Common myeloid progenitor, CD34-positive (primary cell): ENCODE results near the gene IFT43.

Experiments
- CTCF ChIA-PET: fragments of 350-600 bp; sonication (Branson Sonifier 250); formaldehyde crosslinking; loops from one replicate; lab custom pipeline; 2021; ENCODE audit warnings: antibody characterized with exemption; lab: Charles Lee
- POLR2A ChIA-PET: fragments of 350-600 bp; sonication (Branson Sonifier 250); formaldehyde crosslinking; loops from one replicate; lab custom pipeline; 2021; ENCODE audit warnings: antibody characterized with exemption; lab: Charles Lee
- DNase-seq, 3 donors: peaks; one replicate each; pipeline versions ENCODE4 v3.0.0 to v3.0.0-alpha.2; 2013
- H3K27ac ChIP-seq, 2 experiments: 1 replicate in 1 of 2; 2 replicates in 1 of 2; pipeline ENCODE4 v1.7.0; 2013; ENCODE audit warnings: inconsistent platforms in 2 of 2, low read length in 2 of 2, mild to moderate bottlenecking in 2 of 2, low read depth in 1 of 2, moderate library complexity in 1 of 2; ENCODE audit not compliant: severe bottlenecking in 2 of 2, insufficient read depth in 1 of 2, poor library complexity in 1 of 2
- H3K27me3 ChIP-seq, 5 experiments: replicated peaks in 2 of 5; 1 replicate in 3 of 5; 2 replicates in 2 of 5; pipeline versions ENCODE4 v1.6.1 to v1.7.0; 2013; ENCODE audit warnings: low read length in 4 of 5, mild to moderate bottlenecking in 2 of 5, moderate library complexity in 2 of 5, inconsistent platforms in 1 of 5; ENCODE audit not compliant: insufficient read depth in 5 of 5, control insufficient read depth in 4 of 5
- H3K36me3 ChIP-seq, 4 experiments: 1 replicate in 2 of 4; 2 replicates in 2 of 4; pipeline versions ENCODE4 v1.6.1 to v1.7.0; 2013; ENCODE audit warnings: low read length in 3 of 4, control low read depth in 1 of 4, mild to moderate bottlenecking in 1 of 4; ENCODE audit not compliant: control insufficient read depth in 4 of 4, insufficient read depth in 4 of 4
- H3K4me1 ChIP-seq, 4 experiments: 1 replicate in 3 of 4; 2 replicates in 1 of 4; pipeline versions ENCODE4 v1.6.1 to v1.7.1; 2013; ENCODE audit warnings: low read length in 3 of 4, mild to moderate bottlenecking in 3 of 4, control low read depth in 1 of 4, inconsistent platforms in 1 of 4, moderate library complexity in 1 of 4; ENCODE audit not compliant: control insufficient read depth in 4 of 4, insufficient read depth in 4 of 4; ENCODE audit errors: control extremely low read depth in 1 of 4
- H3K4me3 ChIP-seq, 7 experiments: 1 replicate in 4 of 7; 2 replicates in 3 of 7; pipeline versions ENCODE4 v1.5.1 to v1.7.0; 2013; ENCODE audit warnings: mild to moderate bottlenecking in 7 of 7, low read length in 6 of 7, moderate library complexity in 6 of 7, inconsistent platforms in 2 of 7, low read depth in 2 of 7, control low read depth in 1 of 7; ENCODE audit not compliant: insufficient read depth in 4 of 7, control insufficient read depth in 1 of 7; ENCODE audit errors: extremely low read depth in 1 of 7
- H3K9me3 ChIP-seq, 5 experiments: 1 replicate in 4 of 5; 2 replicates in 1 of 5; pipeline versions ENCODE4 v1.6.1 to v1.7.1; 2013; ENCODE audit warnings: low read length in 4 of 5, mild to moderate bottlenecking in 2 of 5, inconsistent platforms in 1 of 5, low read depth in 1 of 5, moderate library complexity in 1 of 5; ENCODE audit not compliant: control insufficient read depth in 4 of 5, insufficient read depth in 2 of 5; ENCODE audit errors: control extremely low read depth in 1 of 5
- WGBS: methylation state at CpG from one replicate; pipeline ENCODE4 v1.1.5; 2013; ENCODE audit not compliant: insufficient coverage; 5-methylcytosine and 5-hydroxymethylcytosine counted together

The IFT43 gene

DNA sequence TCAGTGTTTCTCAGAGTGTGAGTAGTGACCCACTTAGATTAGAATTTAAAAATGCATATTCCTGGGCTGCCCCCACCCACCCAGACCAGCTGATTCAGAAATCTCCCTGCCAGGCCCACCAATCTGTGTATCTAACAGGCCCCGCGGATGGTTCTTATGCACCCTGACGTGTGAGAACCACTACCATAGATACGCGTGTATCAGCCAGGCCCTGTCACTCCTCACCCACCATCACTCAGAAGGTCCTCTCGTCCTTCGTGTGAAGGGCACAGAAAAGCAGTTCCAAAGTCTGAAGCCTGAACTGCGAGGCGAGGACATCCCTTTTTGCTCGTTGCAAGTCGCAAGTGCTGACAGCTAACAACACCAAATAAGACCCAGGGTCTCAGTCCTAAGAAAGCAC is 72.4 kb downstream of the IFT43 start:
- H3K27ac ChIP-seq, result no peak overlapping the region
- peaks cover 0 to 8% (median 0%) of the 10 kb centered on the region in 4 experiments for H3K36me3 ChIP-seq
- no peaks in the 10 kb centered on the region for H3K9me3 ChIP-seq
- POLR2A ChIA-PET, result no interaction called here
- no peaks in the 10 kb centered on the region for H3K27me3 ChIP-seq
- H3K4me1 ChIP-seq, result no peaks in the 10 kb centered on the region
- no peak for DNase-seq
- CTCF ChIA-PET, result no interaction called here
- 90% methylated on average over 10 of the region's 11 CpGs for WGBS
- H3K4me3 ChIP-seq, result no peak overlapping the region

DNA sequence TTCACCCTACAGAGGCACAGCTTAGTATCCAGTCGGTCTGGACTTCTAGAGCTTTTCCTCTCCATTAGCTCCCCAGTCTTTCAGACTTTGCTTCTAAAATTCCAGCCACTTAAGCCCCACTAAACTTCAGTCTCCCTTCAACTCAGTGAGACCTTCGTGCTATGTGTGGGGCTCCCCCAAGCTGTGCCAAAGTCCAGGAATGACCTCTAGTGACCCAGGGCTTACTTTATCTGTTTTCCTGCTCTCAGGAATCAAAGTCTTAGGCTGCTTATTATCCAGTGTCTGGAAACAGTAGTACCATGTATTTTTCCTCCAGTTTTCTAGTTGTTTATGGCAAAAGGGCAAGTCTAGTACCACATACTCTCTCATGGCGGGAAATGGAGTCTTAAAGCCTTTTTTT is 77.8 kb downstream of the IFT43 start:
- no peaks in the 10 kb centered on the region for H3K27me3 ChIP-seq
- no peaks in the 10 kb centered on the region for H3K4me1 ChIP-seq
- no peak for DNase-seq
- no peak overlapping the region for H3K4me3 ChIP-seq
- H3K27ac ChIP-seq, result no peak overlapping the region
- peaks cover 0 to 10% (median 3%) of the 10 kb centered on the region in 5 experiments for H3K9me3 ChIP-seq
- WGBS, result 96% methylated on average over 3 of the region's 3 CpGs
- peaks cover 0 to 17% (median 0%) of the 10 kb centered on the region in 4 experiments for H3K36me3 ChIP-seq
- CTCF ChIA-PET, result interaction anchor here (1.0 to 1.2 kb wide), 3 partner anchors 9 to 289 kb away, joined by 3 to 4 read pairs (median 4); no protein-coding TSS in a partner anchor
- POLR2A ChIA-PET, result interaction anchor here (0.6 kb wide), 1 partner anchor 333 kb away, joined by 3 read pairs; no protein-coding TSS in a partner anchor

DNA sequence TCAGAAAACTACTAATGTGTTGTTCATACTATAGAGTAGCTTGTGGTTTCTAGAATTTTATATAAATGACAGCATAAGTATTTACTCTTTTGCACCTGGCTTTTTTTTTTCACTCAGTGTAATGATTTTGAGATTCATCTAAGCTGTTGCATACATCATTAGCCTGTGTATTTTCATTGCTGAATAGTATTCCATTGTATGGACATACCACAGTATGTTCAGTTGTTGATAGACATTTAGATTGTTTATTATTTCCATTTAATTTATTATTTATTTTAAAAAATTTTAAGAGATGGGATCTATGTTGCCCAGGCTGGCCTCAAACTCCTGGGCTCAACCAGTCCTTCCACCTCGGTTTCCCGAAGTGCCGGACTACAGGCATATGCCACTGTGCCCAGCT is 80.0 kb downstream of the IFT43 start:
- Histone ChIP-seq H3K4me3 (no peak overlapping the region), H3K9me3 (peaks cover 0 to 10% (median 3%) of the 10 kb centered on the region in 5 experiments), H3K27me3 (no peaks in the 10 kb centered on the region), H3K27ac (no peak overlapping the region), H3K4me1 (no peaks in the 10 kb centered on the region), H3K36me3 (peaks cover 0 to 9% (median 0%) of the 10 kb centered on the region in 4 experiments)
- no peak for DNase-seq
- POLR2A ChIA-PET, result no interaction called here
- WGBS, result 96% methylated on average over 3 of the region's 3 CpGs
- CTCF ChIA-PET, result interaction anchor here (1.0 kb wide), 1 partner anchor 261 kb away, joined by 3 read pairs; no protein-coding TSS in a partner anchor

DNA sequence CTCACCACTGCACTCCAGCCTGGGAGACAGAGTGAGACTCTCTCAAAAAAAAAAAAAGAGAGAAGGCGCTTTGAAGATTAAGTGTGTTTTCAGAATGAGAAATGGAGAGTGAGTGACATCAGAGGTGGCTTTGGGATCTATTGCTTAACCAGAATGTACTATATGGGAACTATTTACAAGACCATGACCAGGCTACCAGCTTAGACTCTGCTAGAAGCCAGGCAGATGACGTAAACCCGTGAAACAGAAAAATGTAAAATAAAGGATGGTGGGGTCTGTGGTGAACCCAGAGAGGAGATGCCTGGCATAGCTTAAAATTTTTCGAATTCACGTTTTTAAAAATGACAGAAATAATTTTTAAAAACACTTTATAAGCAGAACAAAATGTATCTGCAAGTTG is 82.0 kb downstream of the IFT43 start:
- Histone ChIP-seq H3K4me3 (no peak overlapping the region), H3K9me3 (peaks cover 0 to 10% (median 3%) of the 10 kb centered on the region in 5 experiments), H3K27me3 (no peaks in the 10 kb centered on the region), H3K36me3 (peaks cover 0 to 9% (median 0%) of the 10 kb centered on the region in 4 experiments), H3K27ac (no peak overlapping the region), H3K4me1 (no peaks in the 10 kb centered on the region)
- no peak for DNase-seq
- ChIA-PET POLR2A (no interaction called here), CTCF (interaction anchor here (1.1 to 1.5 kb wide), 2 partner anchors 16 to 578 kb away, joined by 3 to 4 read pairs; no protein-coding TSS in a partner anchor)
- 73% methylated on average over 3 of the region's 5 CpGs for WGBS

DNA sequence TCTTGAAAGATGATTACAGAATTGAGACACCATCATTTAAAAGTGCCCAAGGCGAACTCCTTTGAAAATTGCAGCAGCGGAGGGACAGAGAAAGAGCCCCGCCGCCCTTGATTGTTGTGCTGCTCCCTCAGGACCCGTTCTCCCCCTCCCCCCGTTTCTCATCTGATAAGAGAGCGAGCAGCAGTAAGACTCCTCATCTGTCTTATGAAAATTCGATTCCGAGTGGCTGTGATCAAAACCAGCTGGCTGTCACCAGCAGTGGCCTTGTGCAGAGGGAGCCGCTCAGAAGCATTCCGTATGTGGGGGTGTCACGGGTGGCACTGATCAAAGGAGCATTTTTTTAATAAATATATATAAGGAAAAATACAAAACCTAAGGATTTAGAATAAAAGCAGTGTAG is 88.2 kb downstream of the IFT43 start:
- no peak for DNase-seq
- Histone ChIP-seq H3K9me3 (no peaks in the 10 kb centered on the region), H3K4me1 (no peaks in the 10 kb centered on the region), H3K27ac (no peak overlapping the region), H3K27me3 (no peaks in the 10 kb centered on the region), H3K36me3 (no peaks in the 10 kb centered on the region), H3K4me3 (no peak overlapping the region)
- WGBS, result 94% methylated on average over 9 of the region's 12 CpGs
- ChIA-PET CTCF (no interaction called here), POLR2A (no interaction called here)

DNA sequence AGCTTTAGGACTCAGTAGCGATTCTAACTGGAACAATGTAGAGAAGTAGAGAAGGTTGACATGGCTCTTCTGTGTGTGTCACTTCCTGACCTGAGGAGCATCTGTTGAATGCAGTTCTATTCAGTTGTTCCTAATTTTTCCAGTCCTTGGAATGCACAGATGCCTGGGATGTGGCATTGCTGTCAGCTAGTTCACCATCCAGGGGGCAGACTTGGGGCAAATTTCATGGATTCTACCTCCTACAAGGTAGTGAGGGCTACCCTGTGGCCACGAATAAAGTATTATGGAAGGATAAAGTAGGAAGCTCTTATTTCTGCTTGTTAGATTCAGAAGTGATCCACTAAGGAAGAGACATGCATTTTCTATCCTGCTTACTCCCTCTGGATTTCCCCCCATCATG is 91.8 kb downstream of the IFT43 start:
- no peak for DNase-seq

DNA sequence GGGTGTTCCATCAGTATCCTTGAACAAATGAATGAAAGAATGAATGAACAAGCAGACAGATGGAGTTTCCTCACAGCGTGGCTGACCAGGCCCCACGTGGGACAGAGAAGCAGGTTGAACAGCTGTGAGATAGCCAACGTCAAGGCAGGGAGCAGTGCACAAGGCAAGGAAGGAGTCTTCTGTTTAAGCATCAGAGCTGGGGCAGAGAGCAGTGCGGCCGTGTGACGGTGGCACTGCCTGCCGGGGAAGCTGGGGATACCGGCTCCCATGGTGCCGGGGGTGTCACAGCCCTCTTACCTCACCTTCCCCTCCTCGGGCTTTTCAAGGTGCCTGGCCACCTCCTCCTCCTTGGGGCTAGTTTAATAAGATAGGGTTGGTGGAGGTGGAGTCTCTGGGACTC is 92.9 kb downstream of the IFT43 start:
- no peaks in the 10 kb centered on the region for H3K9me3 ChIP-seq
- WGBS, result 94% methylated on average over 3 of the region's 10 CpGs
- CTCF ChIA-PET, result interaction anchor here (1.1 kb wide), 1 partner anchor 28 kb away, joined by 3 read pairs; no protein-coding TSS in a partner anchor
- H3K36me3 ChIP-seq, result peaks cover 0 to 6% (median 0%) of the 10 kb centered on the region in 4 experiments
- H3K27ac ChIP-seq, result no peak overlapping the region
- no peak for DNase-seq
- no peaks in the 10 kb centered on the region for H3K27me3 ChIP-seq
- H3K4me3 ChIP-seq, result no peak overlapping the region
- POLR2A ChIA-PET, result no interaction called here
- no peaks in the 10 kb centered on the region for H3K4me1 ChIP-seq

More for the DNA sequence above, 91.8 kb downstream of the IFT43 start:
- WGBS, result 100% methylated on average over 2 of the region's 2 CpGs
- Histone ChIP-seq H3K4me1 (no peaks in the 10 kb centered on the region), H3K9me3 (no peaks in the 10 kb centered on the region), H3K27ac (no peak overlapping the region), H3K36me3 (no peaks in the 10 kb centered on the region), H3K4me3 (no peak overlapping the region), H3K27me3 (no peaks in the 10 kb centered on the region)
- CTCF ChIA-PET, result no interaction called here
- POLR2A ChIA-PET, result no interaction called here
